Hematopoietic multipotent progenitor cell treated with erythropoietin and hydrocortisone succinate and interleukin-3 and kit ligand, for 17 days (in vitro differentiated cells): ENCODE results near the gene RBM19.

ENCODE experiments used
- DNase-seq: peaks from one replicate; pipeline ENCODE4 v3.0.0-alpha.2; 2015; ENCODE audit warnings: low spot score

The RBM19 gene

DNA sequence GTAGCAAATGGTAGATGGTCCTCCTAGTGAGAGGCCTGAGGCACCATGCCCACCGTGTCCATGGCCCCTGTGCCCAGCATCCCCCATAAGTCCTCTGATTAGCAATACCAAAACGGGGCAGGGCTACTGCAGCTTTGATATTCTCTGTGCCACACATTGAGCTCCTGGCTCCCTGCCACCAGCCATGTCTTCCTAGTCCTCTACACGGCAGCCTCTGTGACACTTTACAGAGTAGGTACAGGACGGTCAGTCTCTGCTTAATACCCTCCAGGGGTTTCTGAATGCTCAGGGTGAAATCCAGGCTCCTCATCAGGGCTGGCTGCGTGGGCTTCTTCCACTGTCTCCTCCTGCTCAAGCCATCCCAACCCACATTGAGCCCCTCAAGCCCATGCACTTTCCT lies 8.0 kb downstream of the RBM19 start:
- DNase-seq, result no peak

DNA sequence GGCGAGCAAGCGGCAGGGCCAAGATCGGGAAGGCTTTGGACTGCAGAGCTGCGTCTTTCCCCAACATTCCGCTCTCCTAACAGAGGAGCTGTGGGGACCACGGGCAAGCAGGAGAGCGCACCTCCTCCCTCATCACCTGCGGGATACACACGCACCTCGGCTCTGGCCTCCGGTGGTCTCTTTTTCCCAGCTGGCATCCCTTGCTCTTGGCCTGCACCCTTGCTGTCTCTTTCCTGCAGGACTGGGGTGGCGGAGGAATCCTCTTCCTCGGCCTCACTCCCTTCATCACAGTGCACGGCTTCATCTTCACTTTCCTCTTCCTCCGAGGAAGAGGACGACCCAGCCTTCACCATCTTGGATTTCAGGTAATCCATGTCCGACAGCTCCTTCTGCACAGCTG lies 8.5 kb downstream of the RBM19 start:
- DNase-seq, result no peak

DNA sequence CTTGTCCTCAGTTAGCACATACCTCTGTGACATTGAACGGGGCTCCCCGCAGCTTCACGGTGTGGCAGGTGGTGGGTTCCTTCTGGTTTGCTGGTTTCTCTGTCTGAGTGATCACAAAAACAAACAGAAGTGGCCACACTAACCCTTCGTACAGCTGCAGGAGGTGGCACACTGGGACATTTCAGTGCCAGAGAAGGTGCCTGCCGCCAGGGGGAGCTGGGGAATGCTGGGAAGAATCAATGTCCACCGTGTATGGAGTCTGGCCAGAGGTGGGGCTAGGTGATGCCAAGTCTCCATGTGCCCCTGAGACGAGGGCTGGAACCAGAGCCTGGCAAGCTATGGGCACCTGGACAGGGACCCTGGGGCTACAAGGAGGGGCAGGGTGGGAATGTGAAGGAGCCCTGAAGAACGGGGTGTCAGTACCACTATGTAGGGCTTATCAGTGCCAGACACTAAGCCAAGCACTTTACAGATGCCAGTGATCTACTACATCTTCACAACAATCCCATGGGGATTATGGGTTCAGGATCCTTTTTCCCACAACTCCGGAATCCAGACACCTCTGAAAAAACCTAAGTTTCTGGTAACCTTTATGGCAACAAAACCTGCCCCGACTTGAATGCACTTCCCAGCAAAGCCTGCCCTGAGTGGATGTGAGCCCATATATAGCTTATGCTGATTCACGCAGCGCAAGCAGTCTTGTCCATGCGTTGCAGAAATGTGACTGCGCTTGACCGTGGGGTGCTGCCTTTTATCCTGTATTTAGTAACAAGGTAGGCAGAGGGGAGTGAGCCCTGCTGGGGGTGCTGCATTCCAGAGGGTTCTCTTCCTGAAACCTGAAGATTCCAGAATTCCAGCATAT lies 10.8 kb downstream of the RBM19 start:
- peak; percentile 42 for DNase-seq

DNA sequence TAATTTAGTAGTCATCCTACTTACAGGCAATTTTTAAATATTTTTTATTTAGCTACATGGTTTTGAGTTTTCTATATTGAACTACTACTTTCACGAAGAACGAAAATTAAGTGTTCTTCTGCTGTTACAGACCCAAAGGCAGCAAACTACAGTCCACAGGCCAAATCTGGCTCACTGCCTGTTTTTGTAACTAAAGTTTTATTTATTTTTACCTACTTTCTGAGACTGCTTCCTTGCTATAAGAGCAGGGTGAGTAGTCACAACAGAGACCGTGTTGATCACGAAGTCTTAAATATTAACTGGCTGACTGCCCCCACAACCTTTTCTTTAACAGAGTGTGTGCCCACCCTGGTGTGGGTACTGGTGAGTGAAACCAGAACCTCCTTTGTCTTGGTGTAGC lies 11.6 kb downstream of the RBM19 start:
- DNase-seq, result no peak

DNA sequence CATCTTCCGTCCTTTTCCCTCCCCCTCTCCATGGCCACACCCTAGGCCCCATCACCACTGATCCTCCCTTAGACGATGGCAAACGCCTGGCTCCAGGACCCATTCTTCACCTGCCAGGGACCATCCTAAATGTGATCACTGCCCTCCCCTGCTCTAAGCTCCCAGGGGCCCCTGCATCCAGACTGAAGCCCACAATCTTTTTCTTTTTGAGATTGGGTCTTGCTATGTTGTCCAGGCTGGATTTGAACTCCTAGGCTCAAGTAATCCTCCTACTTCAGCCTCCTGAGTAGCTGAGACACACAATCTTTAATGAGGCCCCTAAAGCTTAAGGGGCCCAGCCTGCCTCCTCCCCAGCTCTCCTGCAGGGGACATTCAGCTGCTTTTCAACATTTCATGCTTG lies 15.3 kb downstream of the RBM19 start:
- no peak for DNase-seq

DNA sequence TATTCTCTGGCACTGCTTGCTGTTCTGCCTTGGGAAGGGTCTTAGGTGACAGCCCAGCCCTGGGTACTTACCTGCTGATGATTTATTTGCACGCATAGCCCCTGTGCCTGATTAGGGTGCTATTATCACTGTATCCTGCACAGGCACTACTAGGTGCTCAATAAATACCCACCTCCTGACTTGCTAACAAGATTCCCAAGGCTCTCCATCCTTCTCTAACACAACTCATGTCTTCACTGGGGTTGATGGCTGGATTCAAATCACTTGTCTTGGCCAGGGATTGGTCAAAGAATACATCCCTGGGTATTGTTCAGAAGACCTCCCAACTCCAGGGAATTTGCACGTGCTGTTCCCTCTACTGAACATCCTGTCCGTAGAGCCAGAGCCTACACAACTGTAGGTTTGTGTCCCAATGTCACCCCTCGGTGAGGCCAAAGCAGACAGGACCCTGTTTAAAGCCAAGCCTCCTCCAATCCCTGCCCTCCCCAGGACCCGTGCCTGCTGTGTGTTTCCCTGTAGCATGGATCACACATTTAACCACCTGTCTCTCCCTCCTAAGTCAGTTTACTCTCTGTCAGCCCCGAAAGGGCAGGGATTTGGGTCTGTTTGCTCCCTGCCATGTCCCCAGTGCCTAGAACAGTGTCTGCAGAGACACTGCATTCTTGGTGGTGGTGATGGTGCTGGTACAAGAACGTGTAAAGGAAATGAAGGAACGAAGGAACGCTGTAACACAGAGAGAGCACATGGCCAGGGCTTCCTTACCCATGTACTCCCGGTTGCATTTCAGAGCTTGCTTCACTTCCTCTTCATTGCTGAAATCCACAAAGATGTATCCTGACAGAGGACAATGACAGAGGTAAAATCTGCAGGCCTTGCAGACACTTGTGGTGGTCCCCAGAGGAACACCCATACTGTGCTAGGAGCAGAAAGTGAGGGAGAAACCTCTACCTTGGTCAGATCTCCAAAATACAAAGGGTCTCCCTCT lies 16.5 kb downstream of the RBM19 start:
- DNase-seq, result no peak

DNA sequence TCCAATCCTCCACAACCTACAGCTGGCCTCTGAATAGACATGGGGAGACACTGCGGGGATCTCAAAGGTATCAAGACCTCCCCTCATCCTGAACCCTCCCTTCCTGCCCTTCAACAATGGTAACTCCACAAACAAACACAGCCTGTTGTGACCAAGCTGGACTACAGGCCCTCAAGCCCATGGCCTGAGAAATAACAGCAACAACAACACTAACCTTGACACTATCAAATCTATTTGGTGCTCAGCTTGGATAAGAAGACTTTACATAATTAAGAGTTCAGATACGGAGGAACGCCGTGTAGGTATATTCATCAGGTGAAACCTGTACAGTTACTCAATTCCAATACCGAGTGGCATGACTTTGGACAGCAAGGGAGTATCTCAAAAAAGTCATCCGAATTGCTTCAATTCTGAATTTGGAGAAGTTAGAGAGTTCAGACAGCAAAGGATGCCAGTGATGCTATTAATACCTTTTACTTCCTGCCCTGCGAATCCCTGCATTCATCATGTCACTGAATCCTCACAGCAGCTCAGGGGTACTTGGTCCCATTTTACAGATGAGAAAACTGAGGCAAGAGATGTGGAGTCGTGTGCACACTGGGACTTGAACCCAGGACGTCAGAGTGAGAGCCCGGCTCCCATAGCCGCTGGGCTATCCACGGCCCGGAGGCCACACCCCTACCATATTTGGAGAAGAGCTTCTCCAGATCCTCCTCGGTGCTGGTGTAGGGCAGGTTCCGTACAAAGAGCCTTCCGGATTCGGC lies 17.8 kb downstream of the RBM19 start:
- DNase-seq, result no peak

DNA sequence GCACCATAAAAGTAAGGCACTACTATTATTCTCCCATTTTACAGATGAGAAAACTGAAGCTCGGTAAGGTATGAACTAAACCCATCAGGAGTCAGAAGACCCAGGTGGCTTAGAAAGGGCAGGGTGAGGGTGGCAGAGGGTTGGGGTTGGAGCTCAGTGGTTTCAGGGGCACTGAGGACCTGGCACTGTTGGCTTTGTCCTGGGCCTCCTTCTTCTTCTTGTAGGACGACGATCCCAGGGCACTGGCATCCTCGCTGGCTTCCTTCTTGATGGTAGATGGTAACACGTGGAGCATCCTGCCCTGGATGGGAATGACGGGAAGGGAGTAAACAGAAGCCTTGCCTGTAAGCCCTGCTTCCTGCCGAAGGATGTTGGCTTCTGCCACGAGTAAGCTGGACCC lies 19.9 kb downstream of the RBM19 start:
- DNase-seq, result no peak

DNA sequence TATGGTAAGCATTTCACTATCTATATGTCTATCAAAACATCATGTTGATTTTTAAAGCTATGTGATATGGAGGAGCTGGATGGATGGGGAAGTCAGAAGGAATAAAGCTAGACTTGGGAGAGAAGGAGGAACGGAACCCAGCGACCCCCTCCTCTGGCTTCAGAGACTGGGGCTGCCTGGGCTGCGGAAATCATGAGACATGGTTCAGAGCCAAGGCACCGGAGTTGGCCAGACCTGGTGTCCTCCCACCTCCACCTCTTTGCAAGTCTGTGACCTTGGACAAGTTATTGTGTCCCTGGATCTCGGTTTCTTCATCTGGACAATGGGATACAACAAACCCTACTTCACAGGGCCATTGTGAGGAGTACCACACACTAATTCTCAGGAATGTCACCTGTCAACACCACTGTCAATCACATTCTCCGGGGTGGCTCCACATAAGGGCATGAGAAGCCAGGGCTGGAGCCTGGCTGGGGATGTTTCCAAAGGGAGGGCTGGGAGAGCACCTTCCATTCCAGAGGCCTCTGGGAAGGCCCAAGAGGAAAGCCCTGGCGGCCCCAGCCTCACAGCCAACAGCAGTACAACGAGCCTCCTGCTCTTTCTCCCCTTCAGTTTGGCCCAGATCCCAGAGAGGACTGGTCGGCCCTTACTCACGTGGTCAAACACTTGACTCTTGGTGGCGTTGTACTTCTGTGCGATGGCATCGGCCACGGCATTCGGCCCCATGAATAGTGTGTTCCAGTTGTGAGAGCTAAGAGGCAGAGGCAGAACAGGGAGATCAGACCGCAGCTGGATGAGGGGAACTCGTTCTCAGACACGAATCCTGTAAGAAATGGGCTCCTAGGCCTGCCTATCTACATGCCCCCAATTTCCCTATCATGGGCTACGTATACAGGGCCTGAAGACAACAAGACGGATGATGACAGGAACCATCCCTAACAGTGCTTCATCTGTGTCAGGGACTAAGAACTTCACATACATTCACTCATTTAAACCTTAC lies 20.7 kb downstream of the RBM19 start:
- no peak for DNase-seq

DNA sequence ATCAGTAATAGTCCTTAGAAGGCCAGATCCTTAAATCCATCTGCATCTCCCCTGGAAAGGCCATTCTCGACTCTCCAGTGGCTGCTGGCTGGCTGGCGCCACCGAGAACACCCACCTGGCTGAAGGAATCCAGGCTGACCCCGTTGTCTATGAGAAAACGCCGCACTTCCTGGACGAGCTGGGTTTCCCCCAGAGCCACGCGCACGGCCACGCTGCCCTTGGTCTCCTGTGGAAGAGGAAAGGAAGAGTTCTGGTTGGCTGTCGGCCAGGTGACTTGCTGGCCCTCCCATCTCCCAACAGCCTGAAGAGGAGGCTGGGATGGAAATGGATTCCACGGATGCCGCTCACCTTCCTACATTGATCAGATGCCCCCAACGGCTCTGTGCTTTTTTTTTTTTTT lies 23.9 kb downstream of the RBM19 start:
- DNase-seq, result no peak

DNA sequence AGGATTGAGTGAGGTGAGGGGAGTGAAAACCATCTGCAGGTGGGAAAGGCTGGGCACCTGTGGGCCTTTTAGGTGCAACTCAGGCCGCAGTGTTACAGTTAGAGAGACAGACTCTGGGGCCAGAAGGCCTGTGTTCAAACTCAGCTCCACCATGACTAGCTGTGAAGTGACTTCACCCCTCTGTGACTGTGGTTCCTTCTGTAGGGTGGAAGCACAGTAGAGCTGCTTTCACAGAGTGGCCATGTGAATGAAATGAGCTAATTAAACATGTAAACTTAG lies 25.0 kb downstream of the RBM19 start:
- no peak for DNase-seq

DNA sequence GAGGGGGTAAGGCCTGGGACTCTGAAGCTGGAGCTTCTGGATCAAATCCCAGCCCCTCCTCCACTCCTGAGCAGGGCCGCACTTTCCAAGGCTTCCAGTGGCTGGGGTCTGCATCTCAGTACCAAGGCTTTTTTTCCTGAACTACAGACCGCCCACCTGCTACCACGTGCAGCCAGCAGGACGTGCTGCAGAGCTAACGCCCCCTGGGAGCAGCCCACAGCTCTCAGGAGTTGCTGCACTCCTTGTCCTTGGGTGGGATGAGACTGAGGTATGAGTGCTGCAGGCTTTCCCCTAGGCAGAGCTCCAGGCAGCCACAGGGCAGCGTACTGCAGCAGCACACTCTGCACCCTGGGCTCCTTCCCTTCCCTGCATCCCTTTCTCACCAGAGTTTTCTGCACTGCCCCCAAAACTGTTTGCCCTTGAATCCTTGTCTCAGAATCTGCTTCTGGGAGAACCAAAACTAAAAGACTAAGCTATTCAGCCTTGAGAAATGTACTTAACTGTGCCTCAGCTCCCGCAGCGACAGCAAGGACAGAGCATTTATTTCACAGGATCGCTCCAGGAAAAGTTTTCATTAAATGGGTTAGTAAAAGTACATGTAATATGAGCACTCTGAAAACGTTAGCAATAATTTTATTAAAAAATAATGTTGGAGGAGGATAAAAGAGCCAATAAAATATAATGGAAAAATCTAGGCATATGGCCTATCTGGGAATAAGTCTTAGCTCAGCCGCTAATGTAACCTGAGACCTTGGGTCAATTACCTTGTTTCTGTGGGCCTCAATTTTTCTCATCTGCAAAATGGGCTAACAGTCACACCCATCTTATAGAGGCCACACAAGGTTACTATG lies 25.5 kb downstream of the RBM19 start:
- no peak for DNase-seq

DNA sequence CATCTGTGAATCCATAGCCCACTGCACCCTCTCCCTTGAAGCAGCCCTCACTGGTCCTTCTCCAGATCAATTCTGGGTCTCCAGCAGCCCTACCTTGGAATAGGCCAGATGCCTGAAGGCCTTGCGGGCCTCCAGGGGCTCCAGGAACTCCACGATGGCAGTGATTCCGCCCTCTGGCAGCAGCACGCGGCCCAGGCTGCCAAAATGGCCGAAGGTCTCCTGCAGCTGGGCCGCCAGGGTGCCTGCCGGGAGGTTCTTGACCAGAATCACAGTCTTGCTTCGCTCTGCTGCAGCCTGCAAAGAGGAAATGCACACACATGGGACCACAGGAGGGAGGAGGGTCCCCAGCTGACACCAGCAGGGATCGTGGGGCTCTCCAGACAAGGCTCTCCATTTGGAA lies 26.3 kb downstream of the RBM19 start:
- no peak for DNase-seq

DNA sequence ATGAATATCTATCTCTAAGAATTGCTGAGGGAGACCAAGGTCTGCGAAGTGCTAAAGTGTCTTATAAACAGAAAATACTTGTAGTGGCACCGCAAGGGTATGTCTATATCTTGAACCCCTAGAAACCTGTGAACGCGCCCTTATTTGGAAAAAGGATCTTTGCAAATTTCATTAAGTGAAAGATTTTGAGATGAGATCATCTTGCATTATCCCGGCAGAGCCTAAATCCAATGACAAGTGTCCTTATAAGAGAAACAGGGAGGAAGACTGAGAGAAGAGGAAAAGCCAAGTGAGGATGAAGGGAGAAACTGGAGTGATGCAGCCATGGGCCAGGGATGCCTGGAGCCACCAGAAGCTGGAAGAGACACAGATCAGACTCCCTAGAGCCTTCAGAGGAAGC lies 27.7 kb downstream of the RBM19 start:
- DNase-seq, result no peak

DNA sequence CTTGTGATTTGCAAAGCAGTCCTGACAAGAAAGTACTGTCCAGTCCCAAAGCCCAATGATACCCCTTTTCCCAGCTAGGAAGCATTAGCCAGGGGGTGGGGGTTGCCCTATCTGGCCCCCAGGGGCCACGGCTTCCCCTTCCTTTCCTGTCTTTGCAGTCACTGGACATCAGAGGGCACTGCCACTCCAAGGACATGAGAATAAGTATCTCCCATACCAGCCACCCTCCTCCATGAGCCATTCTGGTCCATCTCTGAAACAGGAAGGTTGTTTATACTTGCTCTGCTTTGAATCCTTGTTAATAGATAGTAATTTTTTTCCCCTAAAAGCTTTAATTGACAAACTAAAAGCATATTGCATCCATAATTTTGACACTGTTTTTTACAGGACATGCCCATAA lies 29.7 kb downstream of the RBM19 start:
- peak; percentile 10 for DNase-seq

DNA sequence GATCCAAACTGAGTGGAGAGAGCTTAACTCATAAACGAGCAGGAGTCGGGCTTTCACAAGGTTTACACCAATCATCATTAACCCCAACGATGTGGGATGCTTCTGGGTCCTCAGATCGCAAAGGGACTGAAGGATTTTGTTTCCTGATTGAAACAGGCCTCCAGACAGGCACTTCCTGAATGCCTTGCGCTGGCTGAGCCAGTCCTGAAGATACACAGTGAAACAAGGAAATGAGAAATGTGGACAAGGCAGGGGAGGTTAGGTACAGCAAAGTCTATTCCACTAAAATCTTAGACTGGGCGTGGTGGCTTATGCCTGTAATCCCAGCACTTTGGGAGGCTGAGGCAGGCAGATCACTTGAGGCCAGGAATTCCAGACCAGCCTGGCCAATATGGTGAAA lies 30.7 kb downstream of the RBM19 start:
- no peak for DNase-seq

DNA sequence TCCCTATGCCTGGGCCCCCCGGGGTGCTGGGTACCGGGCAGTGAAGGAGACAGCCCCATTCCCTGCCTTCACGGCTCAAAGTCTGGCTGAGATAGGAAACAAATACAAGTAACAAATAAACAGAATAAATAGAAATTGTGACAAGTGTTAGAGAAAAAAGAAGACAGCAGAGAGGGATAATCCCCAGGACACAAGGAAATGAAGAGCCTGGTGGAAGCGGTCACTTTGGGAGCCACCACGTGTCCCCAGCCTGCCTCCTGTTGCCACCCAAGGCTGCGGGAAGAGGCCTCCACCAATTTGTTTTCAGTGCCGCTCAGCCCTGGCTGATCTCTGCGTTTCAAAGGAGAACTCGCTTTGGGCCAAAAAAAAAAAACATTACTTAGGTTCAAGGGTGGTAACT lies 31.2 kb downstream of the RBM19 start:
- DNase-seq, result no peak

DNA sequence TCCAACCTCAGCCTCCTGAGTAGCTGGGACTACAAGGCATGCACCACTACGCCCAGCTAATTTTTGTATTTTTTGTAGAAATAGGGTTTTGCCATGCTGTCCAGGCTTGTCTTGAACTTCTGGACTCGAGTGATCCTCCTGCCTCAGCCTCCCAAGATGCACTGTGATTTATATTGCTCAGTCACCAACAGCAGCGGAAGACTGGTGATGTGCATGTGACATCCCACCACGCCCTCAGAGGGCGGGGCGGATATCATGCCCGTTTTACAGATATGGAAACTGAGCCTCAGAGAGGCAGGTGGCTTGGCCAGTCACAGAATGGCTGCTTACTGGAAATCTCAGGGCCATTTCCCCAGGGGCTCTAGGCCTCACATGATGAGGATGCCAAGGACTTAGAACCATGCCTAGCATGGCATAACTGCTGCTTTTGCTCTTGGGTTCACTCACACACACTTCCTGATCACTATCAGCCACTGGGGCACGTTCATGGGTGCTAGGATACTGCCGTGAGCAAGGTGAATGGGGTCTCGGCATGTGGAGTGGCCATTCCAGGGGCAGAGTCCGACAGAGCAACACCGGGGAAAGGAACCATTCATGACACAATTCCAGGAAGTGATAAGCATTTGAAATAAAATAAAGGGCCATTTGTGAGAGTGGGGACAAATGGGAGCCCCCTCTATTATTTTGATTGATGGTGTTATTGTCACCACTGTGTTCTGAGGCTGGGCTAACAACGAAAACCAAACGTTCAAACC lies 31.9 kb downstream of the RBM19 start:
- peak; percentile 70 for DNase-seq

DNA sequence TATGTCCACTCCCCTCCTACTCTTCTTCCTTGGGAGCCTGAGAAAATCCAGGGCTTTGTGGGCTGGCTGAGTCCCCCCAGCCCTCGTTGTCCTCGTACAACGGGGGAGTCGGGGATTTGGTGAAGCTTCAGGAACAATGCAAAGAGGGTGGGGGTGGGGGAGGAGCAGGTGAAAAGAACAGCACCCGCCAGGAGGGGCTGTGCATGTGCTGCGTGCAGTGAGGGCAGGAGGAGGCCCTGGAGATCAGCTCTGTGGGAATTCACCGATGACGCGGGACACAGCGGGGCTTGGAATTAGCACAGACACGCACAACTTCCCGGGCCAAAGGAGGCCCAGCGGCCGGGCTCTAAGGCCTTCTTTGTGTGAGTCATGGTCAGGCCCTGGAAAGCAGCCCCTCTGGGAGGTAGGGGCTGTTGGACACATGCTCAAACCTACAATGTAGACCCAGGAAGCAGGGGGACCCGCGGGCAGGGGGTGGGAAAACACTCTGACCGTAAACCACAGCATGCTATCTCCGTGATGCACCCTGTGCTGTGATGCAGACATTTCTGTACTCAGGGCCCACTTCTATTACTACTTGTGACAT lies 32.8 kb downstream of the RBM19 start:
- DNase-seq, result peak; percentile 10
